ENCODE measurements around the gene PFKFB4. TPM values are rescaled to one million over a fixed set of nuclear protein-coding genes. Genes with fewer than 3 reads are reported as not detected.

PFKFB4 gene
- total and polyA plus RNA-seq, 2 of the 8 experiments (the other 6 are each of a cell fraction or from before 2014, with no cell fraction given): 10.7 to 20.1 TPM

- H3K79me1 ChIP-seq (ENCODE audit: low read depth, low read length): peaks cover 4% of the 10 kb centered on the region; the same call in 1 of the 2 replicates
- H2AFZ ChIP-seq (ENCODE audit: low read length): no peak overlapping the region
- peak overlapping the region; percentile 87 for H4K5ac ChIP-seq (ENCODE audit: insufficient read length, low read depth, low read length)
- H3K14ac ChIP-seq (ENCODE audit: insufficient read length): no peak overlapping the region
- 5% methylated on average over 4 of the region's 4 CpGs; no CpG with 5 or more reads in 1 of the 2 experiments for WGBS, 2 experiments (ENCODE audit: extremely low coverage in 1 of 2, insufficient coverage in 1 of 2, insufficient read length in 1 of 2, insufficient replicate concordance in 2 of 2, low coverage in 1 of 2, low lambda C conversion rate in 2 of 2, missing lambda C conversion rate in 1 of 2)
- H4K91ac ChIP-seq (replicated peaks; ENCODE audit: insufficient read length, low read length): peak overlapping the region; percentile 97
- H2BK20ac ChIP-seq (ENCODE audit: low read length): peak overlapping the region; percentile 99; the same call in 1 of the 2 replicates
- peak overlapping the region; percentile 56 to 57 for H3K4me2 ChIP-seq (ENCODE audit: insufficient read depth in 1 of 2, low read depth in 2 of 2, low read length in 2 of 2)
- H3K9me3 ChIP-seq (ENCODE audit: insufficient read depth in 2 of 2, low read depth in 1 of 2, low read length in 1 of 2): no peaks in the 10 kb centered on the region
- H3K4ac ChIP-seq (replicated peaks; ENCODE audit: insufficient read length, low read depth, low read length): peak overlapping the region; percentile 91
- no peak overlapping the region for H2BK15ac ChIP-seq (ENCODE audit: low read length)
- peak overlapping the region; percentile 92 for H2BK5ac ChIP-seq (ENCODE audit: low read depth, low read length)
- H3K18ac ChIP-seq (ENCODE audit: extremely low read depth, low read length): peak overlapping the region; percentile 96
- peaks cover 0 to 3% of the 10 kb centered on the region in 2 experiments for H4K20me1 ChIP-seq (replicated peaks in 1 of 2; ENCODE audit: control insufficient read depth in 1 of 2, insufficient read depth in 2 of 2, low read length in 2 of 2)
- peak overlapping the region; percentile 99 for H2BK120ac ChIP-seq (replicated peaks; ENCODE audit: low read depth, low read length)
- 0 out of 8 replicates have a peak, but pooled peaks cover 0 to 6% (median 0%) of the 10 kb centered on the region in 4 experiments for H3K36me3 ChIP-seq (ENCODE audit: control insufficient read depth in 2 of 4, insufficient read depth in 4 of 4, low read length in 3 of 4)
- ChIA-PET CTCF (ENCODE audit: partially characterized antibody) (interaction anchor here (1.0 to 21.5 kb wide), 9 partner anchors 9 to 85 kb away, joined by 3 to 251 read pairs (median 7); partner anchors contain the start of gene SHISA5), POLR2A (ENCODE audit: partially characterized antibody) (interaction anchor here (0.6 to 7.6 kb wide), 22 partner anchors 9 to 234 kb away, joined by 3 to 83 read pairs (median 5); partner anchors contain the start of genes ATRIP, CCDC51, PFKFB4 and PLXNB1)
- peaks cover 0 to 20% of the 10 kb centered on the region in 2 experiments; a peak in 2 of 4 replicates for H3K79me2 ChIP-seq (ENCODE audit: control insufficient read depth in 1 of 2, insufficient read depth in 2 of 2, low read length in 2 of 2)
- H3K4me1 ChIP-seq (replicated peaks in 1 of 4; ENCODE audit: control insufficient read depth in 3 of 4, insufficient read depth in 4 of 4, low read length in 3 of 4): peaks cover 0 to 29% (median 16%) of the 10 kb centered on the region in 4 experiments; a peak in 6 of 7 replicates
- H2AK5ac ChIP-seq (ENCODE audit: low read depth, low read length): no peak overlapping the region
- H4K8ac ChIP-seq (ENCODE audit: extremely low read depth, insufficient read depth, low read length): no peak overlapping the region
- H3K23me2 ChIP-seq (ENCODE audit: low read depth, low read length): peaks cover 6% of the 10 kb centered on the region
- FAIRE-seq (peak; percentile 98), DNase-seq (ENCODE audit: low read depth in 1 of 2, low spot score in 2 of 2) (peak; percentile 81 to 98)
- H3K27ac ChIP-seq (ENCODE audit: low read depth, low read length): peak overlapping the region; percentile 70
- peak overlapping the region in 2 of 4 experiments; percentile 29 to 33; a peak in 4 of 8 replicates for H3K4me3 ChIP-seq (ENCODE audit: extremely low read depth in 1 of 4, insufficient read depth in 2 of 4, low read depth in 3 of 4, low read length in 4 of 4)
- peak overlapping the region; percentile 100 for H2BK12ac ChIP-seq (ENCODE audit: low read depth, low read length)
- H3K56ac ChIP-seq (replicated peaks; ENCODE audit: insufficient read length, low read depth, low read length): peak overlapping the region; percentile 79
- no peak overlapping the region; a peak in 1 of 7 replicates for H3K9ac ChIP-seq (replicated peaks in 1 of 4; ENCODE audit: extremely low read depth in 1 of 4, low read depth in 3 of 4, low read length in 3 of 4)
- H3K23ac ChIP-seq (ENCODE audit: insufficient read length): no peak overlapping the region
- H3K27me3 ChIP-seq (replicated peaks in 1 of 4; ENCODE audit: control insufficient read depth in 3 of 4, extremely low read depth in 1 of 4, insufficient read depth in 3 of 4, low read length in 3 of 4): no peaks in the 10 kb centered on the region
- peak in 1 of 2 experiments; percentile 17; a peak in 1 of 4 replicates for TF ChIP-seq RAD21 (IDR thresholded peaks at IDR 0.05 in 1 of 2, conservative IDR thresholded peaks at IDR 0.05 in 1 of 2; ENCODE audit: low read depth in 2 of 2, low read length in 2 of 2)
- no peak for TF ChIP-seq GABPA (IDR thresholded peaks at IDR 0.05; ENCODE audit: borderline replicate concordance, insufficient read depth, low read length)
- peak; percentile 45; the same call in 1 of the 2 replicates for TF ChIP-seq TAF1 (IDR thresholded peaks at IDR 0.05; ENCODE audit: low read depth, low read length)
- no peak for TF ChIP-seq ATF3 (IDR thresholded peaks at IDR 0.05; ENCODE audit: insufficient read depth, low read depth, low read length)
- peak; percentile 75 for TF ChIP-seq CHD2 (IDR thresholded peaks at IDR 0.05; ENCODE audit: low read length)
These were observed 82.0 kb downstream of the PFKFB4 start for GRCh38 chr3:48474619-48475018.

Data from H1 (cell line).